GM18867 (cell line): ENCODE results near the gene ZNF652.
"Not testable (repeated sequence)": the region's sequence is repeated elsewhere in the genome, so short reads cannot be mapped to it uniquely, and the experiment has no call there.

Experiments
- ATAC-seq: cut with Tn5 transposase; IDR thresholded peaks from one replicate; pipeline ENCODE4 v1.9.1; 2021; ENCODE audit warnings: mild to moderate bottlenecking, moderate library complexity; ENCODE audit not compliant: unreplicated experiment

The ZNF652 gene

GRCh38 chr17:49361902-49362722 lies at the start of gene ZNF652:
Gene ZNF652 (minus strand): TSS chr17:49362250. CDS start chr17:49317725, 44,525 bp downstream.
- ATAC-seq, result peak; percentile 69

DNA sequence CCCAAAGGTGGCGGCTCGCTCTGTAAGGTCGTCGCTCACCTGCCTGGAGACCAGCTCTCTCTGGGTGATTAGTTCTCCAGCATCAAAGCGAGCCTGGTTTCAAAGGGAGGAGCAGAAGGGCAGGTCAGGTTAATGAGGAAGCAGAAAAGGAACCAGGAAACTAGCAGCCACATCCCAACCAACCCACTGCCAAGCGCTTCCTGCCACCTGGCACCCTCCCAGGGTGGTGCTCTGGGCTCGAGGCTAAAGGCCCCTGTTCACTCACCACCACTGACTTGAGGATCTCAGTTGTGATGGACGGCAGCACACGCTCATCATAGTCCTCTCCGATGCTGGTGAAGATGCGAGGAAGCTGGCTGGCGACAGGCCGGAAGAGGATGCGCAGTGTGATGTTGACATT lies 47.0 kb upstream of the ZNF652 start:
- ATAC-seq, result no peak

DNA sequence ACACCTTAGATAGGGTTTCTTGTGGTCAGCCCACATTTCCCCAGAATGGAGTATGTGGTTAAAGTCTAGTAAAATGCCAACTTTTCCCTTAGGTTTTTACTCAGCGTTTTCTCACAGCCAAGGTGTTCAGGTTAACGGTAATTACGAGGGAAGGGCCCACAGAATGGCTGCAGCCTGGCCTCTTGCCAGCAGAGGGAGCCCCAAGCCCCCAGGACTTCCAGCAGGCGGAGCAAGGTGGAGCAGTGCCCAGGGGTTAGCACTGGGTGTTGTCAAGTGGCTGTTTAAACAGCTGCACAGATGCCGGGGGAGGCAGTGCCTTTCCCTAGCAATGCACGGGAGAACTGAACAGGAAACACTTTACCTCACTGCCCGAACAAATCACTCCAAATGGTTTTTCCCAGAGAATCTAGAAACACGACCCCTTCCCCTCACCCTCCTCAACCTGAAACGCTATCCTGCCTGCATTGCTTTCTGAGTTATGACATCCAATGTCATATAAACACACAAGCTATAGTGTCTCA lies 46.0 kb upstream of the ZNF652 start:
- peak; percentile 62 for ATAC-seq

GRCh38 chr17:49407086-49407485 lies 45.0 kb upstream of the ZNF652 start:
- no peak for ATAC-seq

- no peak for ATAC-seq
Observed at GRCh38 chr17:49406421-49407061, 44.5 kb upstream of the ZNF652 start.

DNA sequence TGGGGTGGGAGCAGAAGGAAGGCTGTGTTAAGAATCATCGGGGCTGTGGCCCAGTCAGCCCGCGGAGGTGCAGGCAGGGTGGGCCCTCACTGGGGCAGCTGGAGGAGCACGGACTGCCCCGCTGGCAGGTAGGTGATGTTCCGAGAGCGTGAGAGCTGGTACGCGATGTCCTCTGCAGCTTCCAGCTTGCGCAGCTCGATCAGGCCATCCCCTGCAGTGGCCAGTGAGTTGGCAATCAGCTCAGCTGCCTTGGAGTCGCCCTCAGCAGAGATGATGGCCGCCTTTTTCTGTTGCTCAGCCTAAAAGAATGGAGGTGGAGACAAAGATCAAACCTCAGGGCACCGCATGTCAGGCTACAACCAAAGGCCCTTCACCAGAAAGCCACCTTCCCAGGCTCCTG lies 42.9 kb upstream of the ZNF652 start:
- no peak for ATAC-seq

DNA sequence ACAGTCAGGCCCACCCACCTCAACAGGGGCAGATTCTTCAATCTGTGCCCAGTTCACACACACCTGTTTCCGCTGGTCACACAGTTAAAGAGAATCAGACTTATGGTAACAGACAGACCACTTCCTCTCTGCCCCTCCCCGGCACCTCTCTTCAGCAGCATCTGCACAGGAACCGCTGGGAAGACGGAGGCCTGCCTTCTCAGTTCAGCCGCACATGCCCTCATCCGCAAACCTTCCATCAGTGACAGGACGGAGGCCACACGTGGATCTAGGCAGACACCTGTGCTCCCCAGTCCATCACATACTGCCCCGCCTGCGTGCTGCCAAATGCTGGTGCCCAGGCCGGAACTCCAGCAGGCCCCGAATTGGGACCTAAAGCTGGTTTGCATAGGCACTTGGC lies 42.3 kb upstream of the ZNF652 start:
- no peak for ATAC-seq

DNA sequence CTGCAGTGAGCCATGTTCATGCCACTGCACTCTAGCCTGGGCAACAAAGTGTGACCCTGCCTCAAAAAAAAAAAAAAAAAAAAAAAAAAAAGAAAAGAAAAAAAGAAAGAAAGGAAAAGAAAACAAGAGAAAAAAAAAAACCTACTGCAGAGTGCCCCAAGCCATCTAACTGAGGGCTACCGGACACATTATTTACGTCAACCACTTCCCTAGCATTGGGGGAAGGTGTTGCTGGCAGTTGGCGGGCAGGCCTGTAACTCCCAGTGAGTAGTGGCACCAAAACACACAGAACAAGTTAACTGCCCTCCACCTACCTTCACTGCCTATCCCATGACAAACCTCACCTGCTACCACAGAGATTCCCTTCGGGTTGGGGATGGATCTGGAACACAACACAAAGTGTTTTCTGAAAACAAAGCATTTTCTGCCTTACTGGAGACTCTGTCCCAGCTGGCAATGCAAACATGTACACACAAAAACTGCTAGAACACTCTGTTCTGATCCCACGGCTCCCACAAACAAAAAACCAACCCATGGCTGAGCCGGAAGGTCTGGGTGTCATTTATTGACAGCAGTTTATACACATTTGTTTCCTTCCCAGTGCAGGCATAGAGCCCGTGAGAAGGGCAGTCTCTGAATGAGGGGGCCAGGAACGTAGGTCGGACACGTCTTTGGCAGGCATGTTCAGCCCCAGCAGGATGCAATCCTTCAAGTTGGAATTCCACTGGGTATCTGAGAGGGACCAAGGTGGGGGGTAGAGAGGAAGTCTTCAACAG lies 41.7 kb upstream of the ZNF652 start:
- ATAC-seq, result no peak

GRCh38 chr17:49402706-49403105 lies 40.7 kb upstream of the ZNF652 start:
- ATAC-seq, result no peak

GRCh38 chr17:49401971-49402611 lies 40.0 kb upstream of the ZNF652 start:
- ATAC-seq, result no peak

DNA sequence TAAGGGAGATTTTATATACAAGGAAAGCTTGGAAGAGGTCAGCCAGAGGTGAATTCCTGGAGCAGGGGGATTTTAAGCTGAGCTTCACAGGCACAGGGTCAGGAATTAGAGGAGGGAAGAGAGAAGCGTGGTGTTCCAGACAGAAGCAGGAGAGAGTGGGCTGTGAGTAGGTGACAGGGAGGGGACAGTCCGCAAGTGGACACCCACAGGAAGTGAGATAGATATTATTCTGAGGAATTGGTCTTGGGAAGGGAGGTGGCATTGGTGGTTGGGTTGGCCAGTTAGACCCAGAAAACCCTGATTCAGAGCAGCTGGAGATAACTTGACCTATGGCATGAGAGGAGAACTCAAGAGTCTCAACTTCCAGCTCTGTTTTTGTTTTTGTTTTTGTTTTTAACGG lies 37.9 kb upstream of the ZNF652 start:
- no peak for ATAC-seq

DNA sequence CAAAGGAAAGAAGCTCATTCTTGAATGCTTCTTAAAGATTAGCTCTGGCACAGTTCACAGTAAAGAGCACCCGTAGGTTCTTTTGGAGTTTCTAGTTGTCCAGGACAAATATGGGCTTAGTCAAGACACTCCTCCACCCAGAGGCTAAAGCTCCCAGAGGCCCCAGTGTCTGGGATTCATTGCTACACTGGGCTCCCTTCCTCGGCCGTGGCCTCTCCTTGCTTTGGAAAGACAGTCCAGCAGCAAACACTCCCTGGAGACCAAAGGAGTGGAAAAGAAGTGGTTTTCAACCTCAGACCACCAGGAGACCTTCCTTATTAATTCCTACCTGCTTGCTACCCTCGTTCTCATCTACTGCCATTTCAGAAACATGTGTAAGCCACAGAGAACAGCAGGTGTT lies 35.5 kb upstream of the ZNF652 start:
- ATAC-seq, result no peak

DNA sequence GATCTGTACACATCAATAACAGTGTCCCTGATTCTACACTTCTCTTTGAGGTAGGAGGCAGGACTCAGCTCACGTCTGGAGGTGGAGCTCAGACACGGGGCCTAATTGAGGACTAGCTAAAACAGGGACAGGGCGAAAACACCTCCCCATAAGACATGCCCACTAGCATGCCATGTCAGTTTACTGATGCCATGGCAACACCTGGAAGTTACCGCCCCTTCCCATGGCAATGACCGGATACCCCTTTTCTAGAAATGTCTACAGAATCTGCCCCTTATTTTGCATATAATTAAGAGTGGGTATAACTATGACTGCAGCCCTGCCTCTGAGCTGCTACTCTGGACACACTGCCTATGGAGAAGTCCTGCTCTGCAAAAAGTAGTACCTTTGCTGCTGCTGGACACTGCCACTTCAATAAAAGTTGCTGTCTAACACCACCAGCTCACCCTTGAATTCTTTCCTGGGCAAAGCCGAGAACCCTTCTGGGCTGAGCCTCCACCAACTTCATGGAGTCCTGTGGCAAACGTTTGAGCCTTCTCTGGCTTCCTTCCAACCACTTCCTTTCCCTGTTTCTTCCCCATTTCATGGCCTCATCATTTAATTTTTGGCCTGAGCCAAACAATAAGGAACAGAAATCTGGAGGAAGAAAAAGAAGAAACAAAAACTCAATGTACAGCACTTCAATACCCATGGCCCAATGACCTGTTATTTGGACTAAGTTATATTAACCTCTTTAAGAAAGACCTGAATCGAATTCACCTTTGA lies 31.6 kb upstream of the ZNF652 start:
- no peak for ATAC-seq

DNA sequence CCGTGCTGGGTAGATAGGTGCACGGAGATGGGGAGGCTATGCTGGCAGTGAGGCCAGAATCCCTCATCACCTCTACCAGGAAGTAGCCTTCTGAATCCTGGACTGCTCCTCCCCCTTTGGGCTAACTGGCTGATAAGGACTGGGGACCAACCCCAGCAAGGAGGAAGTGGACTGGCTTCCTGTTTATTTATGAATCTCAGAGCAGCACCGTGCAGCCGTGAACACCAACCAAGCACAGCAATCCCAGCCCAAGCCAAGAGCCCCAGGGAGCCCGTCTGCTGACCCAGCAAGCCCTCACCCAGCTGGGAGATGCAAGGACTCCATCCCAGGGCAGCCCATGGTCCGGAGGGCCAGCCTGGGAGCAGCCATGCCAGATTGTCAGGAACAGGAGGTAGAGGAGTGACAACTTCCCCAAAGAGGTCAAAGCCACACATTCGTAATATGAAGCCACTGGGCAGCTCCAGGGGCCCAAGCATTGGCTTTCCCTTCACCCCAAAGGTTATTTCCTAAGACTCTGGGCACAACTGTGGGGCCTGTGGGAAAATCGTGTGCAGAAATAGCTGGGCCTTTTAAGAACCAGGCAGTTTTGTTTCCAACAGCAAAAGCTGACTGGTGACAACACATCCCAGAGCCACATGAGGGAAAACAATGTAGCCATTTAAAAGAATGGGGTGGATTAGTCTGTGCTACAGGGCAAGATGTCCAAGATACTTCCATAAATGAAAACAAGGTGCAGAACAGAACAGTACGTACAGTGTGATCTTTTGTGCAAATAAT lies 28.7 kb upstream of the ZNF652 start:
- ATAC-seq, result no peak

DNA sequence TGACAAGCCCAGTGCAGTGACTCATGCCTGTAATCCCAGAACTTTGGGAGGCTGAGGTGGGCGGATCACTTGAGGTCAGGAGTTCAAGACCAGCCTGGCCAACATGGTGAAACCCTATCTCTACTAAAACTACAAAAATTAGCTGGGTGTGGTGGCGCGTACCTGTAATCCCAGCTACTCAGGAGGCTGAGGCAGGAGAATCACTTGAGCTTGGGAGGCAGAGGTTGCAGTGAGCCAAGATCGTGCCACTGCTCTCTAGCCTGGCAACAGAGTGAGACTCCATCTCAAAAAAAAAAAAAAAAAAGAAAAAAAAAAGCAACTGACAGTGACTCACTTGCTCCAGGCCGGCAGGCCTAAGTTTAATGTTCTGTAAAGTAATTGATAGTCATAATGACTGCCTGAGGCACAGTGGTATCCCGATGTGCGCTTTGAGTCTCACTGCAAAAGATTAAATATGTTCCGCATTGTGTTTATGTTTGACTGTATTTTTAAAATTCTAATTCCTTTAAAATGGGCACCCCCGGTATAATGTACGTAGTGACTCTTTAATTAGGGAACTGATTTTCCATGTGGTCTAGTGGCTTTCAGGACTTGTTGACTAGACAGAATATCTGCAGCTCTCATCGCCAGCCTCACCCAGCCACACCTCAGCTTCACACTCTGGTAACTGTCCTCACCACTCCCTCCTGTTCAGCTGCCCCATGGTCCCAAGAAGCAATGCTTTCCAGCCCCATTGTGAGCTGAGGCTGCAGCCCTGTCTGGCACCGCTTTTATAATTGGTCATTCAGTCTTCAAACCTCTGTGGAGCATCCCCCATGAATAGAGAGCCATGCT lies 27.7 kb upstream of the ZNF652 start:
- ATAC-seq, result not testable (repeated sequence)

DNA sequence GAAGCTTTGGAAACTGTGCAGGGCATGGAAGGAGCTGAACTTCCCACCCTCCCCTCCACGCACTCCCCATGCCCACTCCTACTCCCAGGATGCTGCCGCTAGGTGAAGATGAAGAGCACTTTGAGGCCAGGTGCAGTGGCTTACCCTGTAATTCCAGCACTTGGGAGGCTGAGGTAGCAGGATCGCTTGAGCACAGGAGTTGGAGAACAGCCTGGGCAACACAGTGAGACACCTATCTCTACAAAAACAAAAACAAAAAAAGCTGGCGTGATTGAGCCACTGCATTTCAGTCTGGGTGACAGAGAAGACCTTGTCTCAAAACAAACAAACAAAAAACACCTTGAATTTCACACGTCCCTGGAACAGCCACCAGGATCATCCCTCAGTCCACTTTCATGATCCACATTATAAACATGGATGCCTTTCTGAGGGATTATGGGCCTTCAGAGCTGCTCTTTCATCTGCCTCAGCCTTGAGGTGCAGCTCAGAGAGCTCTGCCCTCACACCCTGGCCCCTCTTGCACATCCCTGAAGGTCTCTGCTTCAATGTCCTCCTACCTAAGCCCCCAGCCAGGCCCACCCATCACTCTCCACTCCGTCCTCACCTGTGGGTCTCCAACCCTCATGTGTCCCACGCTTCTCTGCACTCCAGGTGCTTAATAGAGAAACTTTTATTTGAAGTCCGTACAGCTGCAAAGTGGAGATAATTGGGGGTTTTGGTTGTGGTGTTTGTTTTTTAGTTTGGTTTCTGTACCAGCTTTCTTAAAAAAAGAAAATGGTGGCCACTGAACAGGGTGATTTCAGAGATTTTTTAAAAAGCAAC lies 26.9 kb upstream of the ZNF652 start:
- ATAC-seq, result no peak

DNA sequence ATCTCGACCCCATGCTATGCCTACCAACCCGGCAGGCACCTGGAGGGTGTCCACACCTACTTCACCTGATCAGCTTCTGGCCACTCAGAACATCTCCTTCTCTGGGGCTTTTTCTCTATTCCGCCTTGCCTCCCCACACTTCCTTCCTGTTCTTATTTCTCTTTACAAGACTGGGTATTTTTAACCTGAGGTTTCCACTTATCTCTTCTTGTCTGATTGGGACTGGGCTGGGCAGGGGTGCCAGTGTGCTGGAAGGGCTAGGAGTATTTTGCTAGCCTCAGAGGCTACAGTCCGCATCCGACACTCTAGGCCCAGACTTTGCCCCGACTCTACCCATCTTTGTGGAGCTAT lies 26.2 kb upstream of the ZNF652 start:
- peak; percentile 48 for ATAC-seq
